GM21390 (cell line): ENCODE measurements around the gene NUTM2A.
"Not testable (repeated sequence)": the region's sequence is repeated elsewhere in the genome, so short reads cannot be mapped to it uniquely, and the experiment has no call there.

Experiments
- ATAC-seq: cut with Tn5 transposase; IDR thresholded peaks from one replicate; pipeline ENCODE4 v1.9.1; 2021; ENCODE audit not compliant: unreplicated experiment

NUTM2A gene

GRCh38 chr10:87242192-87242591 is 16.9 kb downstream of the NUTM2A start:
- not testable (repeated sequence) for ATAC-seq

- ATAC-seq, result not testable (repeated sequence)
These were observed 22.1 kb downstream of the NUTM2A start for GRCh38 chr10:87247335-87247734.

GRCh38 chr10:87248818-87249353 is 23.6 kb downstream of the NUTM2A start:
- not testable (repeated sequence) for ATAC-seq

- ATAC-seq, result not testable (repeated sequence)
These were observed 55.6 kb downstream of the NUTM2A start for GRCh38 chr10:87280749-87281392.
